Putamen (tissue), 1 donor: Measurements from ENCODE around the gene SYT14.

Source experiments
- DNase-seq: peaks from one replicate; pipeline ENCODE4 v3.0.0-alpha.2; 2016; ENCODE audit warnings: low spot score

The SYT14 gene

DNA sequence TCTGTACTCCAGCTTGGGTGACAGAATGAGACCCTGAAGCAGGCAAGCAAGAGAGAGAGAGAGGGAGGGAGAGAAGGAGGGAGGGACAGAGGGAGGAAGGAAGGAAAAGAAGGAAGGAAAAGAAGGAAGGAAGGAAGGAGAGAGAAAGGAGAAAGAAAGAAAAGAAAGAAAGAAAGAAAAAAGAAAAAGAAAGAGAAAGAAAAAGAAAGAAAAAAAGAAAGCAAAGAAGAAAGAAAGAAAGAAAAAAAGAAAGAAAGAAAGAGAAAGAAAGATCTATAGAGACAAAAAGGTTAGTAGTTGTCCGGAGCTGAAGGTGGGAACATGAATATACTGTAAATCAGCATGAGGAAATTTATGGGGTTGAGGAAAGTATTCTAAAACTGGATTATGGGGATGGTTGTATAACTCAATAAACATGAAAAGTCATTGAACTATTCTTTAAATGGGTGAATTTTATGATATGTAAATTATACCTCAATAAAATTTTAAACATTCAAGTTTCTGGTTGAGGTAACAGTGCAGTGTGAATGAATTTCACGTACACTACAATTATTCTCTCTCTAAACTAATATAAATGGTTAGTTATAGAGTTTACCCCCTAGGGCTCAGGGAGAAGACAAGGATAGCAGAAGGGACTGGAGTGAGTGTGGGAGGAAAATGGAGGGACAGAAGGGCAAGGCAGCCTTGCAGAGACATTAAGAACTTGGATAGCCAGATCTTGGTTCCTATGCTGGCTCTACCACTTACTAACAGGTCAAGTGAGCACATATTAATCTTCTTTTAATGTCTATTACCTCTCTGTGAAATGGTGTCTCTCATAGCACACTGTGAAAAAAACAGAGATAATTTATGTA is 269.8 kb downstream of the SYT14 start:
- DNase-seq = no peak

DNA sequence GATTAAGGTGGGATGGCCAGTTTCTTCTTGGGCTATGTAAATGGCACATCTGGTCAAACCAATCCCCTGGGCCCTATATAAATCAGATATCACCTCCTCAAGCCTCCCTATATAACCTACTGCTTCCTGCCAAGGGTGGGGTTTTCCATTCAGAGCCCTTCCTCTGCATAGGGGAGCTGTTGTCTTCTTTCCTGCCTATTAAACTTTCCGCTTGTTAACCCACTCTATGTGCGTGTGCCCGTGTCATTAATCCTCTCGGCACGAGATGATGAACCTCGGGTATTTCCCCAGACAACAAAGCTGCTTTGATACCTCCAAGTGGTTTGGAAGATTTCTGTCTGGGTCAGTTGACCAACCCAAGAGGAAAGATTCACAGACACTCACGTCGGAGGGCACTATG is 275.3 kb downstream of the SYT14 start:
- DNase-seq = no peak

DNA sequence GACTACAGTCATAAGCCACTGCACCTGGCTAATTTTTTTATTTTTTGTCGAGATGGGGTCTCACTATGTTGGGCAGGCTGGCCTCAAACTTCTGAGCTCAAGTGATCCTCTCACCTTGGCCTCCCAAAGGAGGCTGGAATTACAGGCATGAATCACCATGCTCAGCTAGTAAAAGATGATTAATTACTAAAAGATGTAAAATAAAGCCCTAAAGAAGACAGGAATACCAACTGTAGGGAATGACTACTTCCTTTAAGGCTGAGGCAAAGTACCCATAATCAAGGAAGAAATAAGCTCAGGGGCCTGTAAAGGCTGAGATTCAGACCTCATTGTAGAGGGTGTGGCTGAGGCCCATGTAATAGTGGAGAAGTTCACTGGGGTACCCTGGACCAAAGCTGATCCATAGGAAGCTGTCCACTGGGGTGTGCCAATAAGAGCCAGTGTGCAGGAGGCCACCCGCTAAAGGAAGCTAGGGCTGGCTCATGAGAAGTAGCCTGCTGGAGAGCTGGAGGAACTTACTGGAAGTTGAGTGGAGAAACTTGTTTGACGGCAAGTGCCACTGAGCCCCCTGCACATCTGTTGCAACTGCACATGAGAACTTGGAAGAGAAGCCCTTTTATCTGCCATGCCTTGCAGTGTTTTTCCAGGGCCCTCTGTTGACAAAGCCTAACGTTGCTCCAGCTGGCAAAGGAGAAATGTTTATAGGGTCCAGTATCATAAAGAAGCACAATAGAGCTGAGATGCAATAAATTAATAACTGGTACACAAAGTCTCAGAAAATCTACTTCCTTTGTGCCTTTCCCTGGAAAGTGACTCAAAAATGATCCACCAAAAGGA is 276.8 kb downstream of the SYT14 start:
- no peak for DNase-seq

DNA sequence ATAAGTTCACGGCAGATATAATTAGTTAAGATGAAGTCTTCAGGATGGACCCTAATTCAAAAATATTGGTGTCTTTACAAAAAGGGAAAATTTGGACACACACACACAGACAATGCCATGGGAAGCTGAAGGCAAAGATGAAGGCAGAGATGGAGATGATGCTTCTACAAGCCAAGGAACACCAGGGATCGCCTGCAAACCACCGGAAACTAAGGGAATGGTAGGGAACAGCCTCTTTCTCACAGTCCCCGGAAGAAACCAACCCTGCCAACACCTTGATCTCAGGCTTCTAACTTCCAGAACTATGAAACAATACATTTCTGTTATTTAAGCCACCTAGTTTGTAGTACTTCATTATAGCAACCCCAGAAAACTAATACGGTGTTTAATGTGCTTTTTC is 279.5 kb downstream of the SYT14 start:
- no peak for DNase-seq

DNA sequence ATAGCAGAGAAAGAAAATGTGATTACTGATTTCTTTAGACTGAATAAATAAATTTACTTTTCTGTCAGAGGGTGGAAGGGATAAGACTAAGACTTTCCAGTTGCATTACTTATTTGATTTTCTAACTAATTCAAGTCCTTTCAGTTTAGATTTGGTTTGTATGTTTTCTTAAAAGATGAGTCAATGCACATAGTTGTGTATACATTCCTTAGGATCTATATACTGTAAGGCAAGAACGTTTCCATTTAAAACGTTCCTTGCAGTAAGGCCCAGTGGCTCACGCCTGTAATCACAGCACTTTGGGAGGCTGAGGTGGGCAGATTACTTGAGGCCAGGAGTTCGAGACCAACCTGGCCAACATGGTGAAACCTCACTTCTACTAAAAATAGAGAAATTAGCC is 280.0 kb downstream of the SYT14 start:
- no peak for DNase-seq
